PC-9 (cell line): ENCODE data around the gene RAD51AP2. TPM values are rescaled to one million over a fixed set of nuclear protein-coding genes. Genes with fewer than 3 reads are reported as not detected.
"Not testable (repeated sequence)": the region's sequence is repeated elsewhere in the genome, so short reads cannot be mapped to it uniquely, and the experiment has no call there.

Experiments
- Bru-seq: library from RNA; stranded (reverse); fragments of 400-500 nt; gene quantifications from one replicate; lab custom pipeline; 2021; lab: Mats Ljungman, UMichigan
- BruChase-seq, 2 experiments: library from RNA; stranded (reverse); fragments of 400-500 nt; gene quantifications; one replicate each; lab custom pipeline; 2021; lab: Mats Ljungman, UMichigan
- BruUV-seq: library from RNA; stranded (reverse); fragments of 400-500 nt; replicated peaks from 2 replicates; lab custom pipeline; 2021; lab: Mats Ljungman, UMichigan
- CTCF ChIA-PET: fragments of 300-600 bp; sonication (Branson Sonifier 250); formaldehyde crosslinking; loops from one replicate; lab custom pipeline; 2022; ENCODE audit warnings: antibody characterized with exemption; lab: Charles Lee
- POLR2A ChIA-PET: fragments of 300-600 bp; sonication (Branson Sonifier 250); formaldehyde crosslinking; loops from one replicate; lab custom pipeline; 2022; ENCODE audit warnings: antibody characterized with exemption; ENCODE audit not compliant: unreplicated experiment; lab: Charles Lee
- DNase-seq, 2 experiments: peaks; one replicate each; pipeline versions ENCODE4 v3.0.0 to v3.0.0-alpha.2; 2015 to 2022; ENCODE audit warnings: mixed read lengths in 1 of 2
- H2AFZ ChIP-seq: fragments of 200-600 bp; sonication (generic); 2 replicates; pipeline ENCODE4 v1.8.1; 2017; ENCODE audit warnings: antibody characterized with exemption
- H3F3A ChIP-seq: fragments of 200-600 bp; sonication (generic); 2 replicates; pipeline ENCODE4 v1.8.1; 2017; ENCODE audit warnings: antibody characterized with exemption, mild to moderate bottlenecking, low read depth; ENCODE audit not compliant: insufficient read depth
- H3K27ac ChIP-seq: fragments of 200-600 bp; sonication (generic); 2 replicates; pipeline ENCODE4 v1.6.1; 2016; ENCODE audit warnings: mixed run types
- H3K27me3 ChIP-seq: fragments of 200-600 bp; sonication (generic); 2 replicates; pipeline ENCODE4 v1.6.1; 2016; ENCODE audit warnings: low read depth, mixed run types; ENCODE audit not compliant: insufficient read depth
- H3K36me3 ChIP-seq: fragments of 200-600 bp; sonication (generic); 2 replicates; pipeline ENCODE4 v1.6.1; 2016; ENCODE audit warnings: low read depth, mixed run types
- H3K4me1 ChIP-seq: fragments of 200-600 bp; sonication (generic); replicated peaks from 2 replicates; pipeline ENCODE4 v1.6.1; 2016; ENCODE audit warnings: mixed run types; ENCODE audit not compliant: insufficient read depth
- H3K4me2 ChIP-seq: fragments of 200-600 bp; sonication (generic); 2 replicates; pipeline ENCODE4 v1.6.1; 2017; ENCODE audit warnings: mixed run types
- H3K4me3 ChIP-seq: fragments of 200-600 bp; sonication (generic); 2 replicates; pipeline ENCODE4 v1.6.1; 2016; ENCODE audit warnings: mixed run types
- H3K79me2 ChIP-seq: fragments of 200-600 bp; sonication (generic); 2 replicates; pipeline ENCODE4 v1.6.1; 2017; ENCODE audit warnings: low read depth, mixed run types
- H3K9me2 ChIP-seq: fragments of 200-600 bp; sonication (generic); 2 replicates; pipeline ENCODE4 v1.8.1; 2017; ENCODE audit warnings: mild to moderate bottlenecking; ENCODE audit not compliant: insufficient read depth
- H3K9me3 ChIP-seq: fragments of 200-600 bp; sonication (generic); 2 replicates; pipeline ENCODE4 v1.8.1; 2016; ENCODE audit warnings: low read depth; ENCODE audit not compliant: insufficient read depth
- H4K20me1 ChIP-seq: fragments of 200-600 bp; sonication (generic); 2 replicates; pipeline ENCODE4 v1.8.1; 2017; ENCODE audit not compliant: insufficient read depth
- CTCF ChIP-seq: fragments of 200-600 bp; sonication (generic); conservative IDR thresholded peaks from 2 replicates; pipeline ENCODE4 v1.6.1; 2017; ENCODE audit warnings: mixed run types, antibody characterized with exemption, mild to moderate bottlenecking, moderate library complexity
- EZH2 ChIP-seq: fragments of 200-600 bp; sonication (generic); IDR thresholded peaks from 2 replicates; pipeline ENCODE4 v1.8.0; 2017; ENCODE audit warnings: antibody characterized with exemption, low read depth
- intact Hi-C: fragments of 100-400 bp; cut with micrococcal nuclease; formaldehyde crosslinking; loops from one replicate; pipeline ENCODE4 v1.10.0; 2022; ENCODE audit not compliant: unreplicated experiment
- long read RNA-seq: library from polyadenylated mRNA; stranded (forward); transcript quantifications from one replicate; pipeline ENCODE4 v2.0.0, GENCODE V29; 2022
- total RNA-seq: library from RNA; stranded (reverse); gene quantifications from 2 replicates; pipeline ENCODE4 v1.2.3, GENCODE V29; 2021

The RAD51AP2 gene
- total RNA-seq (not detected in 2 replicates), Bru-seq, nascent RNA (not detected), BruChase-seq, experiment 1, labeled RNA remaining after a 2-hour chase (percentile 13 among the genes with signal in this experiment), BruChase-seq, experiment 2, labeled RNA remaining after a 6-hour chase (percentile 15 among the genes with signal in this experiment)
- long read RNA-seq, result 0 reads

GRCh38 chr2:17518212-17519154 is at the start of gene RAD51AP2:
Gene RAD51AP2, minus strand, starts transcription at chr2:17518440. Its CDS starts 25 bp downstream, at chr2:17518415.
- Histone ChIP-seq H3K4me1 (no peaks in the 10 kb centered on the region; the same call in 1 of the 2 replicates), H3K9me2 (no peaks in the 10 kb centered on the region), H4K20me1 (no peaks in the 10 kb centered on the region), H3K9me3 (0 out of 2 replicates have a peak, but pooled peaks cover 3% of the 10 kb centered on the region), H3K4me3 (peak within 1 kb of the TSS; percentile 68), H3K4me2 (peak within 1 kb of the TSS; percentile 94), H3K79me2 (no peaks in the 10 kb centered on the region), H3K27me3 (no peaks in the 10 kb centered on the region), H3K36me3 (no peaks in the 10 kb centered on the region), H3K27ac (no peak within 1 kb of the TSS), H3F3A (no peaks in the 10 kb centered on the region), H2AFZ (peak within 1 kb of the TSS; percentile 88)
- BruUV-seq, result no TSS peak
- TF ChIP-seq EZH2, result no peak
- TF ChIP-seq CTCF, result no peak
- peak; percentile 63 to 71 for DNase-seq
- POLR2A ChIA-PET, result interaction anchor here (0.7 kb wide), 1 partner anchor 860 kb away, joined by 4 read pairs; no protein-coding TSS in a partner anchor
- intact Hi-C loops, result no loop called here
- CTCF ChIA-PET, result no interaction called here

- H3F3A ChIP-seq, H2AFZ ChIP-seq, DNase-seq, BruUV-seq, H3K4me2 ChIP-seq, H3K4me1 ChIP-seq, intact Hi-C loops, H3K4me3 ChIP-seq, CTCF ChIA-PET, H3K36me3 ChIP-seq, H3K9me3 ChIP-seq, H3K27ac ChIP-seq, H3K27me3 ChIP-seq, POLR2A ChIA-PET, H3K79me2 ChIP-seq, H4K20me1 ChIP-seq, H3K9me2 ChIP-seq: not testable (repeated sequence)
Measured at GRCh38 chr2:17565726-17566125, 47.5 kb upstream of the RAD51AP2 start.

GRCh38 chr2:17558878-17559277 is 40.6 kb upstream of the RAD51AP2 start:
- H3F3A ChIP-seq, result no peaks in the 10 kb centered on the region
- no peaks in the 10 kb centered on the region for H3K9me3 ChIP-seq
- no peaks in the 10 kb centered on the region for H3K4me1 ChIP-seq
- no peak overlapping the region for H3K4me2 ChIP-seq
- no peak overlapping the region for H2AFZ ChIP-seq
- no peaks in the 10 kb centered on the region for H3K36me3 ChIP-seq
- no peaks in the 10 kb centered on the region for H3K79me2 ChIP-seq
- no peaks in the 10 kb centered on the region for H4K20me1 ChIP-seq
- ChIA-PET POLR2A (no interaction called here), CTCF (no interaction called here)
- no peak for DNase-seq
- H3K4me3 ChIP-seq, result no peak overlapping the region
- TF ChIP-seq CTCF (no peak), EZH2 (no peak)
- intact Hi-C loops, result no loop called here
- BruUV-seq, result no TSS peak
- no peaks in the 10 kb centered on the region for H3K9me2 ChIP-seq
- no peaks in the 10 kb centered on the region for H3K27me3 ChIP-seq
- no peak overlapping the region for H3K27ac ChIP-seq
